ENCODE results near the gene PRSS27.
"Not testable (repeated sequence)": the region's sequence is repeated elsewhere in the genome, so short reads cannot be mapped to it uniquely, and the experiment has no call there.

PRSS27 gene

GRCh38 chr16:2690852-2691251, 29.2 kb downstream of the PRSS27 start:
- Mint-ChIP-seq H3K36me3 (ENCODE audit: low read depth) (no peaks in the 10 kb centered on the region), H3K27me3 (ENCODE audit: low read depth, poor library complexity) (no peaks in the 10 kb centered on the region), H3K4me3 (no peak overlapping the region), H3K27ac (peak overlapping the region; percentile 82), H3K9me3 (no peaks in the 10 kb centered on the region), H3K4me1 (peaks cover 31% of the 10 kb centered on the region)
- no peak for TF ChIP-seq CTCF (IDR thresholded peaks at IDR 0.05)
- DNase-seq: no peak

- Mint-ChIP-seq H3K4me3 (no peak overlapping the region), H3K27me3 (ENCODE audit: low read depth, poor library complexity) (no peaks in the 10 kb centered on the region), H3K27ac (peak overlapping the region; percentile 82), H3K4me1 (peaks cover 31% of the 10 kb centered on the region), H3K36me3 (ENCODE audit: low read depth) (no peaks in the 10 kb centered on the region), H3K9me3 (no peaks in the 10 kb centered on the region)
- DNase-seq: no peak
- TF ChIP-seq CTCF (IDR thresholded peaks at IDR 0.05): no peak
These were observed 29.8 kb downstream of the PRSS27 start for GRCh38 chr16:2689968-2690801.

GRCh38 chr16:2689422-2689821, 30.6 kb downstream of the PRSS27 start:
- DNase-seq; H3K9me3 Mint-ChIP-seq; H3K27me3 Mint-ChIP-seq (ENCODE audit: low read depth, poor library complexity); H3K27ac Mint-ChIP-seq; H3K4me3 Mint-ChIP-seq; H3K36me3 Mint-ChIP-seq (ENCODE audit: low read depth): not testable (repeated sequence)
- H3K4me1 Mint-ChIP-seq: peaks cover 31% of the 10 kb centered on the region

GRCh38 chr16:2687531-2688308, 32.3 kb downstream of the PRSS27 start:
- DNase-seq: no peak
- Mint-ChIP-seq H3K4me3 (no peak overlapping the region), H3K36me3 (ENCODE audit: low read depth) (no peaks in the 10 kb centered on the region), H3K27ac (peak overlapping the region; percentile 51), H3K9me3 (no peaks in the 10 kb centered on the region), H3K4me1 (peaks cover 27% of the 10 kb centered on the region), H3K27me3 (ENCODE audit: low read depth, poor library complexity) (no peaks in the 10 kb centered on the region)
- TF ChIP-seq CTCF (IDR thresholded peaks at IDR 0.05): no peak

GRCh38 chr16:2686912-2687507, 33.0 kb downstream of the PRSS27 start:
- no peak for TF ChIP-seq CTCF (IDR thresholded peaks at IDR 0.05)
- Mint-ChIP-seq H3K4me1 (peaks cover 26% of the 10 kb centered on the region), H3K4me3 (no peak overlapping the region), H3K9me3 (no peaks in the 10 kb centered on the region), H3K27me3 (ENCODE audit: low read depth, poor library complexity) (peaks cover 2% of the 10 kb centered on the region), H3K27ac (peak overlapping the region; percentile 69), H3K36me3 (ENCODE audit: low read depth) (peaks cover 2% of the 10 kb centered on the region)
- DNase-seq: no peak

GRCh38 chr16:2686075-2686474, 33.9 kb downstream of the PRSS27 start:
- H3K4me3 Mint-ChIP-seq; H3K27me3 Mint-ChIP-seq (ENCODE audit: low read depth, poor library complexity); H3K36me3 Mint-ChIP-seq (ENCODE audit: low read depth); H3K27ac Mint-ChIP-seq; H3K9me3 Mint-ChIP-seq; DNase-seq: not testable (repeated sequence)
- peaks cover 28% of the 10 kb centered on the region for H3K4me1 Mint-ChIP-seq

- Mint-ChIP-seq H3K4me1 (peaks cover 28% of the 10 kb centered on the region), H3K4me3 (peak overlapping the region; percentile 94)
- H3K9me3 Mint-ChIP-seq; DNase-seq; H3K36me3 Mint-ChIP-seq (ENCODE audit: low read depth); H3K27me3 Mint-ChIP-seq (ENCODE audit: low read depth, poor library complexity); H3K27ac Mint-ChIP-seq: not testable (repeated sequence)
These were observed 37.0 kb downstream of the PRSS27 start for GRCh38 chr16:2683041-2683440.
